Measurements from ENCODE around the gene JADE1. TPM values are rescaled to one million over a fixed set of nuclear protein-coding genes. Genes with fewer than 3 reads are reported as not detected.

JADE1 gene
- 14.8 and 17.5 TPM in 2 replicates for total RNA-seq
- 13.7 TPM for polyA plus RNA-seq (2012)

- peak; percentile 98 for DNase-seq (ENCODE audit: low read depth)
Measured at GRCh38 chr4:128809477-128810330, at the start of gene JADE1. TSS of gene JADE1 (plus strand) at chr4:128809700. CDS start at chr4:128831759, 22,059 bp downstream.

GRCh38 chr4:128766781-128767180 is 42.7 kb upstream of the JADE1 start:
- DNase-seq (ENCODE audit: low read depth), result no peak

- DNase-seq (ENCODE audit: low read depth), result no peak
Measured at GRCh38 chr4:128768373-128768996, 41.0 kb upstream of the JADE1 start.

GRCh38 chr4:128769011-128769410 is 40.5 kb upstream of the JADE1 start:
- DNase-seq (ENCODE audit: low read depth), result no peak

- no peak for DNase-seq (ENCODE audit: low read depth)
Measured at GRCh38 chr4:128770807-128771206, 38.7 kb upstream of the JADE1 start.

- DNase-seq (ENCODE audit: low read depth), result no peak
Measured at GRCh38 chr4:128775477-128775876, 34.0 kb upstream of the JADE1 start.

GRCh38 chr4:128775916-128776315 is 33.6 kb upstream of the JADE1 start:
- DNase-seq (ENCODE audit: low read depth), result no peak

- DNase-seq (ENCODE audit: low read depth), result peak; percentile 94
Measured at GRCh38 chr4:128776794-128777216, 32.7 kb upstream of the JADE1 start.

GRCh38 chr4:128780688-128781087 is 28.8 kb upstream of the JADE1 start:
- DNase-seq (ENCODE audit: low read depth), result no peak

- DNase-seq (ENCODE audit: low read depth), result peak; percentile 24
Measured at GRCh38 chr4:128782076-128782715, 27.3 kb upstream of the JADE1 start.

- DNase-seq (ENCODE audit: low read depth), result no peak
Measured at GRCh38 chr4:128782875-128783614, 26.5 kb upstream of the JADE1 start.

- DNase-seq (ENCODE audit: low read depth), result no peak
Measured at GRCh38 chr4:128787509-128788311, 21.8 kb upstream of the JADE1 start.

GRCh38 chr4:128793859-128794672 is 15.4 kb upstream of the JADE1 start:
- DNase-seq (ENCODE audit: low read depth), result no peak

- no peak for DNase-seq (ENCODE audit: low read depth)
Measured at GRCh38 chr4:128796934-128797333, 12.6 kb upstream of the JADE1 start.

- DNase-seq (ENCODE audit: low read depth), result no peak
Measured at GRCh38 chr4:128800284-128800683, 9.2 kb upstream of the JADE1 start.

GRCh38 chr4:128800701-128801284 is 8.7 kb upstream of the JADE1 start:
- no peak for DNase-seq (ENCODE audit: low read depth)

GRCh38 chr4:128802680-128803628 is 6.5 kb upstream of the JADE1 start:
- DNase-seq (ENCODE audit: low read depth), result no peak

GRCh38 chr4:128803783-128804182 is 5.7 kb upstream of the JADE1 start:
- no peak for DNase-seq (ENCODE audit: low read depth)
